ENCODE measurements around the gene SOX14. TPM values are rescaled to one million over a fixed set of nuclear protein-coding genes. Genes with fewer than 3 reads are reported as not detected.

SOX14 gene
- total and polyA plus RNA-seq, 2 experiments from 2014 or later = not detected

DNA sequence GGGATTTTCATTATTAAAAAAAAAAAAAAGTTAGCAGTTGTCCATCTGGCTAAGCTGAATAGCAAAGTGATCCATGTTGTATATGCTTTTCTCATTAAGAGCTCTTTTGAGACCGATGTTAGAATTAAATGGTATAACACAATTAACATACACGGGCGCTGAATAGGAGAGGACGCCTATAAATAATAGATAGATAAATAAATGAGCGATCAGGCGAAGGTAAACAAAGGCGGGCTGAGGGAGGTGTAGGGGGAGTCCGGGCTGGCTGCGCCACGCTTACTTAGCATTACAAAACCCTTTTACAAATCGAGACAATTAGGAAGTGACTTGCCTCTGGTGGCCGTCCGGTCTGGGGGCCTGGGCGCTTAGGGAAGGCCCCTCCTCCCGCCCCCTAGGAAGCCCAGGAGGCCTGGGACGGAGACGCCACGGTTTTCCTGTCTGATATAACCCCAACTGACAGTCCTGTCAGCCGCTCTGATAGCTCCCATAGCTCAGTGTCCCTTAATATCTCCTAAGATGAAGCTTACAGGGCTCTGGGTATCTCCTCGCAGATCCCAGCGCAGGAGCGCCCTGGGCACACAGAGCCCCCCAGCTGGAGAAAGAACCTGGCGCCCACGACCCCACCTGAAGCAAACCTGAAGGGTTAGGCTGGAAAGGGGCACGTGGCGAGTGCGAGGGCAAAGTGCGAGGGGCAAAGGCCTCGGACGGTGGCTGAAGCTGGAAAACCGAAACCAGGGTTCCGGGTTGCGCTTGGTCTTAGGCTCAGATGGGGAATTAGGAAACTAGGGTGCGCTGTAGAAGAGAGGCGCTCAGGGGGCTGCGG lies 3.6 kb downstream of the SOX14 start:
- in situ Hi-C loops (cut with MboI) = no loop called here
- 2 to 3% methylated on average over 36 of the region's 36 CpGs for WGBS, 2 experiments (ENCODE audit: low coverage in 1 of 2, low lambda C conversion rate in 2 of 2, missing lambda C conversion rate in 2 of 2)
- peaks cover 100% of the 10 kb centered on the region for H3K27me3 ChIP-seq (replicated peaks; ENCODE audit: insufficient read depth)
- no peaks in the 10 kb centered on the region for H4K20me1 ChIP-seq (ENCODE audit: insufficient read depth)
- H2AFZ ChIP-seq = peak overlapping the region; percentile 53
- no peaks in the 10 kb centered on the region for H3F3A ChIP-seq (ENCODE audit: insufficient read depth)
- H3K4me3 ChIP-seq = peak overlapping the region; percentile 64
- peak overlapping the region; percentile 58 for H3K4me2 ChIP-seq (ENCODE audit: unreplicated experiment)
- H3K9me3 ChIP-seq (ENCODE audit: low read depth) = no peaks in the 10 kb centered on the region
- H3K9me2 ChIP-seq (ENCODE audit: insufficient read depth) = no peaks in the 10 kb centered on the region
- DNase-seq = no peak
- no peaks in the 10 kb centered on the region for H3K36me3 ChIP-seq (ENCODE audit: low read depth)
- TF ChIP-seq EZH2 (IDR thresholded peaks at IDR 0.05; ENCODE audit: insufficient read depth, poor library complexity, severe bottlenecking) (peak; percentile 81), EZH2phosphoT487 (IDR thresholded peaks at IDR 0.05; ENCODE audit: insufficient read depth, low read depth) (peak; percentile 28)
- no peaks in the 10 kb centered on the region for H3K79me2 ChIP-seq (ENCODE audit: insufficient read depth)
- H3K9ac ChIP-seq = no peak overlapping the region
- H3K4me1 ChIP-seq (ENCODE audit: insufficient read depth) = no peaks in the 10 kb centered on the region
- no peak overlapping the region for H3K27ac ChIP-seq

DNA sequence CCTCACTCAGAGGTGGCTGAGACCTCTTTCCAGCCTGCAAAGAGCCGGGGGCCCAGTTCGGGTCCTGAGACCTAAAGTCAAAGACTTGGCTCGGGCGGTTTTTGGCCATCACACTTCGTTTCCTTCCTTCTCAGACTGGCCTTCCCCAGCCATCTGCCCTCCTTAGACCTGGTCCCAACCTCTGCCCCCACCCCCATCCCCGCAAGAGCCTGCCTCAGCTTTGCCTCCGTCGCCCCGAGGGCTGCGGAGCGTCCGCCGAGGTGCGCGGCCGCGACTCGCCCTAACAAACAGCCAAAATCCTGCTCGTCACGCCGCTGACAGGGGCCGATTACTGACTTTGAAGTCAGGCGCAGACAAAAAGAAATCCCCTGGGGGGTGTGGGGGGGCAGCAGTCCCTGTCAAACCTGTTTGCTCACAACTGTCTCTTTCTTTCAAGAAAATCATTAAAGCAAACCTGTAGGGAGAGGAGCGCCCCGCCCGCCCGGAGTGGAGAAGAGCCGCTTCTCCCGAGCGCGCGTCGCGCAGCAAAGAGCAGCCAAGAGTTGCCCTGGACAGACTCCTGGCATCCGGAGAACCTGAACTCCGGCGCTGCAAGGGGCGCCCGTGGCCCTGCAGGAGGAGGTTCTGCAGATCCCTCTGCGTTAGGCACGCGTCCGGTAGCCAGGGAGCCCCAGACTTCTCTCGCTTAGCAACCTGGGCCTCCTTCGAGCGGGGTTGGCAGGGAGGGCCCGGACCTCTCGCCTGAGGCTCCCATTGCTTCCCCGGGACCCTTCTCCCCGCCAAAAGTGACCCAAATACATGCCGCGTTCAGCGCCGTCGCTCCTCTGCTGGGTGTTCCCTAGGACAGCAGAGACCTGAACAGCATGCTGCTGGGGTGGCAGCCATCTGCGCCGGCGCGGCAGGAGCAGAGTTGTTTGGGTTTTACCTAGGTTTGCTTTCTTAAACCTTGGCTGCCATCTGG lies 4.5 kb downstream of the SOX14 start:
- 2 to 5% methylated on average over 49 to 54 of the region's 59 CpGs for WGBS, 2 experiments (ENCODE audit: low coverage in 1 of 2, low lambda C conversion rate in 2 of 2, missing lambda C conversion rate in 2 of 2)
- in situ Hi-C loops (cut with MboI) = no loop called here

GRCh38 chr3:137769322-137770065 lies 5.4 kb downstream of the SOX14 start:
- Histone ChIP-seq H3K27ac (no peak overlapping the region), H3K9me2 (ENCODE audit: insufficient read depth) (no peaks in the 10 kb centered on the region), H3K79me2 (ENCODE audit: insufficient read depth) (no peaks in the 10 kb centered on the region), H3K27me3 (replicated peaks; ENCODE audit: insufficient read depth) (peaks cover 99% of the 10 kb centered on the region), H3K4me3 (no peak overlapping the region), H2AFZ (no peak overlapping the region), H3K9ac (no peak overlapping the region), H3K4me2 (ENCODE audit: unreplicated experiment) (no peak overlapping the region), H3K36me3 (ENCODE audit: low read depth) (no peaks in the 10 kb centered on the region), H3K9me3 (ENCODE audit: low read depth) (no peaks in the 10 kb centered on the region), H3K4me1 (ENCODE audit: insufficient read depth) (no peaks in the 10 kb centered on the region), H3F3A (ENCODE audit: insufficient read depth) (no peaks in the 10 kb centered on the region), H4K20me1 (ENCODE audit: insufficient read depth) (no peaks in the 10 kb centered on the region)
- DNase-seq = no peak
- in situ Hi-C loops (cut with MboI) = no loop called here
- 6 to 9% methylated on average over 23 of the region's 23 CpGs for WGBS, 2 experiments (ENCODE audit: low coverage in 1 of 2, low lambda C conversion rate in 2 of 2, missing lambda C conversion rate in 2 of 2)
- TF ChIP-seq EZH2phosphoT487 (IDR thresholded peaks at IDR 0.05; ENCODE audit: insufficient read depth, low read depth) (peak; percentile 48; the same call in 1 of the 2 replicates), EZH2 (IDR thresholded peaks at IDR 0.05; ENCODE audit: insufficient read depth, poor library complexity, severe bottlenecking) (peak; percentile 45)

More for the DNA sequence above, 4.5 kb downstream of the SOX14 start:
- TF ChIP-seq EZH2 (IDR thresholded peaks at IDR 0.05; ENCODE audit: insufficient read depth, poor library complexity, severe bottlenecking) = no peak
- TF ChIP-seq EZH2phosphoT487 (IDR thresholded peaks at IDR 0.05; ENCODE audit: insufficient read depth, low read depth) = no peak
- no peaks in the 10 kb centered on the region for H3K9me2 ChIP-seq (ENCODE audit: insufficient read depth)
- peak; percentile 28 for DNase-seq
- no peaks in the 10 kb centered on the region for H3F3A ChIP-seq (ENCODE audit: insufficient read depth)
- H3K4me2 ChIP-seq (ENCODE audit: unreplicated experiment) = peak overlapping the region; percentile 58
- H3K27ac ChIP-seq = no peak overlapping the region
- no peaks in the 10 kb centered on the region for H3K4me1 ChIP-seq (ENCODE audit: insufficient read depth)
- no peaks in the 10 kb centered on the region for H3K9me3 ChIP-seq (ENCODE audit: low read depth)
- H3K79me2 ChIP-seq (ENCODE audit: insufficient read depth) = no peaks in the 10 kb centered on the region
- peak overlapping the region; percentile 53 for H2AFZ ChIP-seq
- no peaks in the 10 kb centered on the region for H4K20me1 ChIP-seq (ENCODE audit: insufficient read depth)
- H3K27me3 ChIP-seq (replicated peaks; ENCODE audit: insufficient read depth) = peaks cover 100% of the 10 kb centered on the region
- peak overlapping the region; percentile 64 for H3K4me3 ChIP-seq
- H3K9ac ChIP-seq = no peak overlapping the region
- no peaks in the 10 kb centered on the region for H3K36me3 ChIP-seq (ENCODE audit: low read depth)

All from GM23248 (cell line).